Activated CD8-positive, alpha-beta memory T cell treated with anti-CD3 and anti-CD28 coated beads, Interleukin-2, amount 50 U/mL, for 24 hours (primary cell): ENCODE measurements around the gene CLMN.

Experiments used
- DNase-seq: peaks from one replicate; pipeline ENCODE4 v3.0.0-alpha.2; 2020; ENCODE audit errors: extremely low read depth

Gene CLMN

DNA sequence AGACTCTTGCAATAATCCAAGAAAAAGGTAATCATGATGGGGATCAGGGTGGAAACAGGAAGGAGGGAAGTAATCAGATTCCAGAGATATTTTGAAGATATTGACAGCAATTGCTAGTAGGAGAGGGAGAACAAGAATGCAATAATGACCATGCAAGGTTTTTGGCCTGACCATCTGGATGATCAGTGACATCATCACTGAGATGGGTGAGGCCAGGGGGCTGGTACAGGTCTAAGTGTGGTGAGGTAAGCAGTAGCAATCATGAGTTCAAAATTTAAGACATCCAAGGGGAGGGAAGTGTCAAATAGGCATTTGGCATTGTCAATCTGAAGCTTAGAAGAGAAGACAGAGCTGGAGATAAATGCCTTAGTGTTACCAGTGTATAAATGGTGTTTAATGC, 24.8 kb upstream of the CLMN start:
- DNase-seq, result no peak

DNA sequence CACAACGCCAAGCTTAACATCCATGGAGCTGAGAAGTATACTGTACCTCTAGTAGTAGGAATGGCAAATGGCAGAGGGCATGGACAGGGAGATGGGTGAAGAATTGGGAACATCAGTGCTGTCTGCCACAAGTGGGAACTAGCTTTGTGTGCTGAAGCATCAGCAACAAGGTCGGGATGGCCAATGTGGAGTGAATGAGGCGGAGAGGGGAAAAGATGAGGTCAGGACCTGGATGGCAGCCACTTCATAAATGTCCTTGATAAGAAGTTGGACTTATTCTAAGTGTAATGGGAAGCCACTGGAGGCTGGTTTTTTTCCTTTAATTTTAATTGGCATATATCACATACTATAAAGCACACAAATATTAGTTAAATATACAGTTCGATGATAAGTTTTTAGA, 21.9 kb upstream of the CLMN start:
- DNase-seq, result no peak

DNA sequence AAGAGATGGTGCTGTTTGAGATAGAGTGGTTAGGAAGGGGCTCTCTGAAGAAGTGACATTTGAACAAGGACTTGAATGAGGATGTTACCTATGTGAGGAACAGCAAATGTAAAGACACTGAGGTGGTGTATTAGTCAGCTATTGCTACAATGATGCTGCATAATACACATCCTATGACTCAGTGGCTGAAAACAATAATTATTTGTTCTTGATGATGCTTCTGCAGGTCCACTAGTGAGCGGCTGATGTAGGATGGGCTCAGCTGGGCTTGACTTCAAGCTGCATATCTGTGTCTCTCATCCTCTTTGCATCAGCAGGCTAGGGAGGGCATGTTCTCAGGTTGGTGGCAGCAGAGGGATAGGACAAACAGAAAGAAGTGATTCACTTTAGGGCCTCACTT, 21.4 kb upstream of the CLMN start:
- DNase-seq, result no peak

DNA sequence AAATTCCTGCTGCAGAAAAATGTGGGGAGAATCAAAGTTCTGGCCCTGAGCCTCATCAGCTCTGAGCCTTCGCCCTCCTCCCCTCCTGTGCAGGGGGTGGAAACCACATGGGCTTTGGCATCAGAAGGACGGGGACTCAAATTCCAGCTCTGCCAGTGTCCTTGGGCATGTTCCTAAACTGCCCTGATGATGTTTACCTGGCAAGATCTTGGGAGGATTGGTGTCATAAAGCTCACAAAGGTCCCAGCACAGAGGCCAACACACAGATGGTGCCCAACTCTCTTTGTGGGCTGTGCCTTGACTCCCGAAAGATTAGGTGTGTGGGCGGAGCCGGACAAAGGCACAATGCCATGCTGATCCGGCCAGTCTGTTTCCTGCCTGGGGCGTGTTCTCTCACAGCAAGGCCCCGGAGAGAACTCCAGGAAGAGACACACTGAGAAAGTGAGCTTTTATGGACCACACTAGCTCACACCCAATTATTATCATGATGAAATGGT, 20.5 kb upstream of the CLMN start:
- no peak for DNase-seq

DNA sequence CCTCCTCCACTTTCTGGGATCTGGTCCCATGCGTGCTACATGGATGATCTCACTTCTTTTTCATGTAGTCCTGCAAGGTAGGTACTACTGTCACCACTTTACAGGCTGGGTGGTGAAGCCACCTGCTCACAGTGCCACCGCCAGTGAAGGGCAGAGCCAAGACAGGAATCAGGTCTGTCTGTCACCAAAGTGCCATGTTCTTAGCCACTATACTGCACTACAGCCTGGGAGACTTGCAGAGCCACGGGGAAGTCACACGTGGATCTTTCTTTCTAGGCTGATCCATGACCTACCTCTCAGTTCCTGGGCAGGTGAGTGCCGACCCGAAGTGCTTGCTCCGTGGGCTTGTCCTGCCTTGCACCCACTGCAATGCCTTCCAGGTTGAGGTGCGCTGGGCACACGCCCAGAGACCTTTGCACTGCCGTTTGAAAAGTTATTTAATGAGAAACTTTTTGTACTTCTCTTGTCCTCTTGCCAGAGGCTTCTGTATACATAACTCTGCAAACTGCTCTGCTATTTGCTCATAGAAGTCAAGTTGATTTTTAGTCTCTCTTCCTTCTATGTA, 19.7 kb upstream of the CLMN start:
- DNase-seq, result no peak

DNA sequence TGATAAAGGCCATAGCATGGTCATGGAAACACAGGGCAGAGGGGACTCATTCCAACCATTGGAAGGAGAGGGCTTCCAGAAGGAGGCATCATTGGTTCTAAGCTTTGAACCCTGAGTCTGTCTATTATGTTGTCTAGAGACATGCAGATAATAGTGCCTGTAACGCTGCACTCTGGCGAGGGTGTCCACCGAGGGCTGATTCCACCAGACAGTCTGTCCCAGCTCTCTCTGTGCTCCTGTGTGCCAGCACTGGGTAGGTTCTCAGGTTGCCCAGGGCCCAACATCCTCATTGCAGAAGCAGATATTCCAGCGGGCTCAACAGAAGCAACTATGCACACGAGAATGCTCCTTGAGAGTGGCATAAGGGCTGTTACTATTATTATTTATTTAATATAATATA, 18.7 kb upstream of the CLMN start:
- no peak for DNase-seq

DNA sequence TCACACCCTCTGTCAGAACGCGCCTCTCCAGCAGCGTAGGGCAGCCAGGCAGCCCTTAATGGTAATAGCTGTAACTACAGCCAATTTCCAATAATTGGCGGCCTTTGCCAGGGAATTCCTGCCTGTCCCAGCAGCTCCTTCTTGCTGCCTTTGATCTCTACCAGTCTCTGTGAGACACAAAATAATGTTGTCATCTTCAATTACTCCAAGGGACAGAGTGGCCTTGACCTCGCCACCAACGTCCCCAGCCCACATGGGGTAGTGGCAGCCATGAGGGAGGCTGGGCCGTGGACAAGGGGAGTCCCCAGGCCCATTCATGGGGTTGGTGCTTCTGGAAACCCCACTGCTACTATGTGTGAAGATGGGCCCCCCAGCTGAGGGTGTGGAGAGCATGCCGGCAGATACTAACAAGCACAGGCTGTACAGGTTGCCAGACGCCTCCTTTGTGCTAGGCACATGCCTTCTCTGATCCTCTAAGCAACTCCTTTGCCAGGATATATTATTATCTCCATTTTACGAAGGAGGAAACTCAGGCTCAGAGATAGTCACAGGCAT, 17.4 kb upstream of the CLMN start:
- DNase-seq, result no peak

DNA sequence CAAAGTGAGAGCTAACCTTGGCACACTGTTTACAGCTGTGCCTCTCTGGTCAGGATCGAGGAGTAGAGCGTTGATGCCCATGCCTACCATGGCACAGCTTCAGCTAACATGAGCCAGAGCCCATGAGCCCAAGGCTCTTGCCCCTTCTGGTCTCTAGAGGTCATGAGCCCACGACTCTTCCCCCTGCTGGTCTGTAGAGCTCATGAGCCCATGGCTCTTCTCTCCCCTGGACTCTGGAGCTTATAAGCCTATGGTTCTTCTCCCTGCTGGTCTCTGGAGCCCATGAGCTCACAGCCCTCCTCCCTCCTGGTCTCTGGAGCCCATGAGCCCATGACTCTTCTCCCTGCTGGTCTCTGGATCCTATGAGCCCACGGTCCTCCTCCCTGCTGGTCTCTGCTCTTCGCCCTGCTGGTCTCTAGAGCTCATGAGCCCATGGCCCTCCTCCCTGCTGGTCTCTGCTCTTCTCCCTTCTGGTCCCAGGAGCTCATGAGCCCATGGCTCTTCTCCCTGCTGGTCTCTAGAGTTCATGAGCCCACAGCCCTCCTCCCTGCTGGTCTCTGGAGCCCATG, 16.6 kb upstream of the CLMN start:
- DNase-seq, result no peak

DNA sequence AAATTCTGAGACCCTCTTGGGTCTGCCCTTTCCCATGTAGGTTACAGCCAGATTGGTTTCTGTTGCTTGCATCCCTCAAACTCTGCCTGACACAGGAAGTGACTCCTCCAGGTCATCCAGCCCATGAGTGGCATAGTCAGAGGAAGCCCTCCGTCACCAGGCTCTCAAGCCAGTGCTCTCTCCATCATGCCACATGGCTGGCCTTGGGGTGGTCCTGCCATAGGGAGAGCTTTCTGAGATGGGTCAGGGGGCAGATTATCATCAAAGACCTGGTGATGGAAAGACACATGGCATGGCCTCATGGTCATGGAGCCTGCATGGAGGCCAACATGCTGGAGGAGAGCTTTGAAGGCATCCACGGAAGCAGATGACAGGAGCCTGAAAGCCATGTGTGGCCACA, 15.4 kb upstream of the CLMN start:
- no peak for DNase-seq

DNA sequence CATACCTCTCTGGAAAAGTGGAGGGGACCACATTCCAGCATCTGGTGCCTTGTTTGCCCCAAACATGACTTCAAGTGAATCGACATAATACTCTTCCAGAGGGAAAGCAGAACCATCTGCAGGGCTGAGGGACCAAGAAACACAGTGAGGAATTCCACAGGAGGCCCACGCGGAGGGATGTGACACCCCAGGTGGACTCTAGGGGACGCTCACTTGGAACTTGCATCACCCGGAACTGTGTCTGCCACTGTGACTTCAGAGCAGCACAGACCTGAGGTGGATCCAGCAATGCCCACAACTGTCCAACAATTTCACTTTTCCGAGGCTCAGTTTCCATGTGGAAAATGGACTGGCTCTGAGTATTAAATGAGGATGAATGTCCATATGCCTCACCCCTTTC, 14.3 kb upstream of the CLMN start:
- DNase-seq, result no peak

DNA sequence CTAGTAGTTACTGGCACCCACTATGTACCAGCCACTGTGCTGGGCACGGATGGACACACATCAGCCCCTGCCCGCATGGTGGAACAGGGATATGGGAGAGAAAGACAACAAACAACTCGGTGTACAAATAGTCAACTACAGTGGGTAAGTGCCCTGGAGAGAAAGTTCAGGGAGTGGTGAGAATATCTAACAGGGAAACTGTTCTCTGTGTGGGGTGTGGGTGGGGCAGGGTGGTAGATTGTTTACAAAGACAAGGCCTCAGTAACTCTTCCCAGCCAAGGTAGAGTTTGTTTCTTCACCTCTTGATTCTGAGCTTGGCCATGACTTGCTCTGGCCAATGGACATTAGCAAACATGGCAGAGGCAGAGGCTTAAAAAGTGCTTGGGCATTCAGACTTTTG, 12.9 kb upstream of the CLMN start:
- no peak for DNase-seq

DNA sequence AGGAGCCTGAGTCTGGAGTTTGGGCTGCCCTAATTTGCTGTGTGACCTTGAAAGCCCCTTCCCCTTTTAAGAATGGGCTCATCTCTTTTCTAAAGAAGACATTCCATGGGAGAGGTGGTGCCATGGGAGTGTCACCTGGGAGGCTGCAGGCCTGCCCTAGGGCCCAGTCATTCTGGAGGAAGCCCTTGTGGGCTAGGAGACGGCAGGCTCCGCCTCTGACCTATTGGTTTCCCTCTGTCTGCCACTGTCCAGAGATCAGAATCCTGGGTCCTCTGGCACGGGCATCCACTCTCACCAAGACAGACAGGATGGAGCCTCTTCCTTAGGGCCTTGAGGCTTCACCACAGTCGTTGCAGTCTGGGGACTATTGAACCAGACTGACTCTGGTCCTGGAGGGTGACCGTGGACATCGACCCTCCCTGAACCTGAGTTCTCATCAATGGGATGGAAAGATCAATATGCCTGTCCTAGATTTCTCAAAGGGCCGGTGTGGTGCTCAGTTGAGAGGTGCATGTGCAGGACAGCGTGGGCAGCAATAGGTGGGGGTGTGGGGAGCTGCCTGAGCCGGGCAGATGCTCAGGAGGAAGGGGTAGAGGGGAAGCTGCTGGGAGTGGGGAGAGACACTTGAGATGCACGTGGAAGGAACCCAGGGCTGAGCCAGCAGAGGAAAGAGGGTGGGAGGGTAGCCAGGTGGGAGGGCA, 12.2 kb upstream of the CLMN start:
- DNase-seq, result no peak

DNA sequence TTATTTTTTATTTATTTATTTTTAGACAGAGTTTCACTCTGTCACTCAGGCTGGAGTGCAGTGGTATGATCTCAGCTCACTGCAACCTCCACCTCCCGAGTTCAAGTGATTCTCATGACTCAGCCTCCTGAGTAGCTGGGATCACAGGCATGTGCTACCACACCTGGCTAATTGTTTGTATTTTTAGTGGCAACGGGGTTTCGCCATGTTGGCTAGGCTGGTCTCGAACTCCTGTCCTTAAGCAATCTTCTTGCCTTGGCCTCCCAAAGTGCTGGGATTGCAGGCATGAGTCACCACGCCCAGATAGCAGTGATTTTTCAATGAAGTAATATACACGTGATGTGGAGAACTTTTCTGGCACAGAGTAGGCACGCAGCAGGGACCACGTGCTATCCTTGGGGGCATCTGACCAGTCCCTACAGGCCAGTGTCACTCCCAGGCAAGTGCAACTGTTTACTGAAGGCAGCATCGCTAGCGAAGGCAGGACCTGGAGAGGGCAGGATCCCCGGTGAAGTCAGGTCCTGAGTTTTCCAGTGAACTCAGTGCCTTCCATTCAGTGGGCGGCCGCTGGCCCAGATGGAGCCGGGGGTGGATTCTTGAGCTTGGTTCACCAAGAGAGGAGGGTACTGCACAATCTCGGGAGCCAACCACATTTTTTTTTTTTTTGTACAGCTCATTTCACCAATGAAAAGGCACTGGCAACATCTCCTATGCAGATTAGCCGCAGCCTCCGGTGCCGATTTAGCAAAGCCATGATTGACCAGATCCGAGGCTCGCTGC, 11.1 kb upstream of the CLMN start:
- DNase-seq, result no peak

DNA sequence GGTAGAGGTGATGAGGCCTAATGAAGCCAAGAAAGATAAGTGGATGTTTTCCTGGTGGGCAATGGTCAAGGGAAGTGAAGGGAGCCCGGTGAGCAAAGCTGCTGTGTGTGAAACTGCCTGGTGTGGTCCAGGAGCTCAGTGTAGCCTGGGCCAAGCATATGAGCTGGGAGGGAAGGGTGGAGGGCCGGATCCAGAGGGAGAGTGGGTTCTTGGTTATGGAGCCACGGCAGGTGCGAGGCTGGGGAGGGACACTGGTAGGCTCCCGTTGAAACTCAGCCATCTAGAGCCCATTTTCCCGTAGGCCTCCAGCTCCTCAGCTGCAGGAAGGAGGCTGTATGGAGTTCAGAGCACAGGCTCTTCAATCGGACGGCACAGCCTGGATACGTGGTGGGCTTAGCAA, 10.2 kb upstream of the CLMN start:
- no peak for DNase-seq

DNA sequence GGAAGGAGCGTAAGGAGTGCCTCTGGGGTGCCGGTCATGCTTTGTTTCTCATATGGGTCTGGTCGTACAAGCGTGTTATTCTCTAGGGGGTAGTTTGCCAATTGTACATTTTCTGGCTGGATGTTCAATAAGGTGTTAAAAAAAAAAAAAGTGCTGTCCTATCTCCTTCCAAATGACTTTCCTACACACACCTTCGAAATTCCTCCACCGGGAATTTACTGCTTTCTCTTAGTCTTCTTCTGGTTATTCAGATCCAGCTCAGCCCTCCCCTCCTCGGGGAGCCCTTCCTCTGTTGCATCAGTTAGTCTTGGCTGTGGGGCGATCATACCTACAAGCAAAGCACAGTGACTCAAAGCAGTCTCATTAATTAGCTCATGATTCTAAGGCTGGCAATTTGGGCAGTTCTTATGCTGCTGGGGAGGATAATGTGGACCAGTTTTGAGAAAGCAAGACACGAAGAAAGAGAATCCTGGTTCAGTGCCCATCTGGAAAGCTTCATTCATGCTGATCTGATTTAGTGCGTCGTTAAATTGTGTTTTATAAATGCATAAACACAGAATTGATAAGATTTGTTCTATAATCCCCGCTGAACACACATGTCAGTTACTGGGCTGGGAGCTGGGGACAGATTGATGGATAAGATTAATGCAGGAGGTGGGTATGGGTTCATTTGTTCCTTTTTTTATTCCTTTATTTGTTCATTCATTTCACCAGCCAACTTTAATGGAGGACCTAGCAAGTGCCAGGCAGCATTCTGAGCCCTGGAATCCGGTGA, 9.2 kb upstream of the CLMN start:
- DNase-seq, result no peak

DNA sequence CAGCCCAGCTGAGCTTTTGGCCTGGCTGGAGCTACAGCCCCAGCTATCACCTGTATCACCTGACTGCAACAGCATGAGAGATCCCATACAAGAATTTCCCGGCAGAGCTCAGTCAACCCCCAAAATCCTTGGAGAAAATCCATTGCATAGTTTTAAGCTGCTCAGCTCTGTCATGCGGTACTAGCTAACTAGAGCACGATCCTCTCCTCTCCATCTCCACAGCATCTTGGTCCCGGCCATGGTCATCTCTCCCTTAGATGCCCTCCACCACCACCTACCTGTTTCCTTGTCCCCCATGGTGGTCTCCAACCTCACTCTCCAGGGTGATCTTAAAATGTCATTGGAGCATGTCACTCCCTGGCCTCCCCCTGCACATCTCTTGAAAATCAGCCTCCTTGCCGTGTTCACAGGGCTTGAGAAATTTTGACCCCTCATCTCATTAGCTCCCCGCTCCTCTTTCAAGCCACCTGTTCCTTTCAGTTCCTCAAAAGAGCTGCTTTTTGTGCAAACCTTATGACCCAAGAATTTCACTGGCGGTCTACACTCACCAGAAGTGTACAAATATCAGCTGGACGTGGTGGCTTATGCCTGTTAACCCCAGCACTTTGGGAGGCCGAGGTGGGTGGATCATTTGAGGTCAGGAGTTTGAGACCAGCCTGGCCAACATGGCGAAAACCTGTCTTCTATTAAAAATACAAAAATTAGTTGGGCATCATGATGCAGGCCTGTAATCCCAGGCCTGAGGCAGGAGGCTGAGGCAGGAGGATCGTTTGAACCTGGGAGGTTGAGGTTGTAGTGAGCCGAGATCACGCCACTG, 8.1 kb upstream of the CLMN start:
- DNase-seq, result no peak

DNA sequence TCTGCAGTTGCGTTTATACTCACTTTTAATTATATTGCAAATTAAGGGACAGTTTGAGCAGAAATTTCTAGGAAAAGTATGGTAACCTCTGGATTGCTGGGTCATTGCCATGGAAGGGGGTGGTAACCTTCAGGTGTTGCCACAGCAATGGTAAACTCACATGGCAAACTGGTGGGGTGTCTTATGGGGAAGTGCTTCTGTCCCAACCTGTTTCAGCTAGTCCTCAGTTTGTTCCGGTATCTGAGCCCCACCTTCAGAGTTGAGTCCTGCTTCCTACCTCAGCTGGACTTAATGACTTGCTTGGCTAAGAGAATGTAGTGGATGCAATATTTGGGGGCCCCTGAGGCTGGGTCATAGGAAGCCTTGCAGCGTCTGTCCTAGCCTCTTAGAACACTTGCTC, 7.3 kb upstream of the CLMN start:
- DNase-seq, result no peak

DNA sequence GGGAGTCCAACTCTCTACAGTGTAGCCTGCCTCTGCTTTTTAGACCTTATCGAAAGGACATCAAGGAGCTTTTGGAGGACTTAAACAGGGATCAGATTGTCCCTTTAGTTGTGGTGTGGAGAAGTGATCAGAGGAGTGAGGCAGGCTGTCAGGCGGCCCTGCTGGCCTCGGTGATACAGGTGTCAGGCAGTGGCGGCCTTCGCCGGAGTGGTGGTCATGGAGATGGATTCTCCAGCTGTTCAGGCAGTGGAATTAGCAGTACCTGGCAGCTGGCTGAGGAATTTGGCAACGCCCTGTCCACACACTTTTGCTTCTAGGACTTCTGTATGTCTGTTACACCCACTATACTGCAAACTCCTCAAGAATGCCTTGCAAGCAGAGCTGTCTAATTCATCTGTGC, 4.2 kb upstream of the CLMN start:
- DNase-seq, result no peak

DNA sequence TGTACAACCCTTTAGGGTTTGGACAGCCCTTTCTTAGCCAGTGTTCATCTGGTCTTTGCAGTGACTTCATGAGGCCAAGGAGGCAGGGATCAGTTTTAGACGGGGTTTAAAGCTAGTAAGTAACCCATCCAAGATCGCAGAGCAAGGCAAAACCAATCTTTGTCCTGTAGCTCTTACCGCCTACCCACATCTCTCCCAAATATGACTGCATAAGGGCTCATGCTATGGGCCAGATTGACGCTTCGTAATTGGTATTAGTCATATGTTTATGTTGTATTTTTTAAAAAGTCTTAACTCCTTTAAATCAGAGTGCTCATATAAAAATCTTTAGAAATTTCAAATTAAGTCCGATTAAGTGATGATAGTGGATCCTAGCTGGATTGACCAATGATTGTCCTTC, 3.7 kb upstream of the CLMN start:
- DNase-seq, result no peak

DNA sequence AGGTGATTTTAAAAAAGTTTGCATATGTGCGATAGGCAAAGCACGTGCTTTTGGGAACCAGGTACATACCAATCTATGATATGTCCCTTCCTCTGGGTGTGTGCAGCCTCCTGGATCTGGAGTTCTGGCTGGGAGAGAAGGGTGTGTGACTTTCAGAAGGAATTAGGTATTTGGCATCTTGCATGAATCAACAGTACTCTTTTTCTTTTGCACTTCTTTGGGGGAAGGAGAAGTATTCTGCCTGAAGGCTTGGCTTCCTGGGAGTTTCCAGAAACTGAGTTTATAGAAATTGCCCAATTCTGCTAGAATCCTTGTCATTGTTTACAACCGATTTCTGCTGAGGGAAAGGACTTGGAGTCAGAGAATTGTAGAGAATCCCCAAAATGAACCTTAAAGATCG, 2.9 kb upstream of the CLMN start:
- no peak for DNase-seq
